ENCODE measurements around the gene PPM1J. TPM values are rescaled to one million over a fixed set of nuclear protein-coding genes. Genes with fewer than 3 reads are reported as not detected.

The PPM1J gene
- total RNA-seq, 4 donors from 2014 or later = 0.66 to 3.3 (median 1.8) TPM

- Histone ChIP-seq H3K4me3 (no peak overlapping the region), H3K4me1 (peaks cover 0 to 26% (median 11%) of the 10 kb centered on the region in 4 donors), H3K27me3 (no peaks in the 10 kb centered on the region), H3K36me3 (peaks cover 0 to 32% (median 0%) of the 10 kb centered on the region in 3 donors), H3K9me3 (no peaks in the 10 kb centered on the region), H3K27ac (peak overlapping the region in 2 of 4 donors; percentile 84 to 86)
- 70 to 77% methylated on average over 4 of the region's 4 CpGs for WGBS, 2 donors
- TF ChIP-seq POLR2A (IDR thresholded peaks at IDR 0.05) (no peak), EP300 (IDR thresholded peaks at IDR 0.05) (no peak), CTCF (IDR thresholded peaks at IDR 0.05) (no peak)
- no peak for DNase-seq (ENCODE audit: low spot score in 2 of 2)
These were observed 27.8 kb downstream of the PPM1J start for GRCh38 chr1:112687361-112687760.

GRCh38 chr1:112686835-112687234, 28.3 kb downstream of the PPM1J start:
- Histone ChIP-seq H3K4me1 (peaks cover 0 to 26% (median 11%) of the 10 kb centered on the region in 4 donors), H3K36me3 (peaks cover 0 to 26% (median 0%) of the 10 kb centered on the region in 3 donors), H3K9me3 (no peaks in the 10 kb centered on the region), H3K27ac (peak overlapping the region in 1 of 4 donors; percentile 17), H3K4me3 (no peak overlapping the region), H3K27me3 (no peaks in the 10 kb centered on the region)
- TF ChIP-seq EP300 (IDR thresholded peaks at IDR 0.05) = no peak
- TF ChIP-seq CTCF (IDR thresholded peaks at IDR 0.05) = no peak
- TF ChIP-seq POLR2A (IDR thresholded peaks at IDR 0.05) = no peak
- 76 to 84% methylated on average over 4 of the region's 4 CpGs for WGBS, 2 donors
- no peak for DNase-seq (ENCODE audit: low spot score in 2 of 2)

- Histone ChIP-seq H3K36me3 (peaks cover 0 to 22% (median 0%) of the 10 kb centered on the region in 3 donors), H3K27ac (peak overlapping the region in 1 of 4 donors; percentile 17), H3K4me1 (peaks cover 0 to 26% (median 11%) of the 10 kb centered on the region in 4 donors), H3K27me3 (no peaks in the 10 kb centered on the region), H3K9me3 (no peaks in the 10 kb centered on the region), H3K4me3 (no peak overlapping the region)
- no peak for DNase-seq (ENCODE audit: low spot score in 2 of 2)
- TF ChIP-seq POLR2A (IDR thresholded peaks at IDR 0.05) (no peak), EP300 (IDR thresholded peaks at IDR 0.05) (no peak), CTCF (IDR thresholded peaks at IDR 0.05) (no peak)
- 52 to 58% methylated on average over 3 of the region's 3 CpGs for WGBS, 2 donors
These were observed 28.7 kb downstream of the PPM1J start for GRCh38 chr1:112686417-112686816.

- no peak for DNase-seq (ENCODE audit: low spot score in 2 of 2)
- Histone ChIP-seq H3K27me3 (no peaks in the 10 kb centered on the region), H3K9me3 (no peaks in the 10 kb centered on the region), H3K4me3 (no peak overlapping the region), H3K27ac (no peak overlapping the region), H3K4me1 (peaks cover 0 to 26% (median 11%) of the 10 kb centered on the region in 4 donors), H3K36me3 (peaks cover 0 to 17% (median 0%) of the 10 kb centered on the region in 3 donors)
- WGBS, 2 donors = 86 to 87% methylated on average over 5 of the region's 5 CpGs
- TF ChIP-seq POLR2A (IDR thresholded peaks at IDR 0.05) (no peak), EP300 (IDR thresholded peaks at IDR 0.05) (no peak), CTCF (IDR thresholded peaks at IDR 0.05) (no peak)
These were observed 29.2 kb downstream of the PPM1J start for GRCh38 chr1:112685913-112686312.

- H3K27me3 ChIP-seq = no peaks in the 10 kb centered on the region
- no peak overlapping the region for H3K4me3 ChIP-seq
- peak overlapping the region in 3 of 4 donors; percentile 34 to 62 (median 41) for H3K27ac ChIP-seq
- 59 to 71% methylated on average over 3 of the region's 3 CpGs for WGBS, 2 donors
- no peak for DNase-seq (ENCODE audit: low spot score in 2 of 2)
- H3K9me3 ChIP-seq = no peaks in the 10 kb centered on the region
- no peaks in the 10 kb centered on the region for H3K36me3 ChIP-seq
- peaks cover 0 to 17% (median 11%) of the 10 kb centered on the region in 4 donors for H3K4me1 ChIP-seq
- TF ChIP-seq CTCF (IDR thresholded peaks at IDR 0.05) (no peak), POLR2A (IDR thresholded peaks at IDR 0.05) (no peak), EP300 (IDR thresholded peaks at IDR 0.05) (no peak)
These were observed 36.5 kb downstream of the PPM1J start for GRCh38 chr1:112678605-112679004.
